ENCODE measurements around the gene HSPH1.

- no peak for TF ChIP-seq CTCF (IDR thresholded peaks at IDR 0.05; ENCODE audit: poor library complexity, severe bottlenecking)
- no peak for TF ChIP-seq RAD21 (conservative IDR thresholded peaks at IDR 0.05)
- TF ChIP-seq EZH2 (IDR thresholded peaks at IDR 0.05; ENCODE audit: borderline replicate concordance, insufficient read depth, low read length, poor library complexity, severe bottlenecking), result no peak
- TF ChIP-seq REST (IDR thresholded peaks at IDR 0.05; ENCODE audit: borderline replicate concordance), result no peak
These were observed 39.0 kb downstream of the HSPH1 start for GRCh38 chr13:31122544-31123260.

All from neural cell (in vitro differentiated cells).